HepG2 (cell line): ENCODE measurements around the gene MYO15A. TPM values are rescaled to one million over a fixed set of nuclear protein-coding genes. Genes with fewer than 3 reads are reported as not detected.
A peak's percentile ranks its signal among the peaks of the same experiment; 100 is the strongest.

Experiments
- ELF4 ChIP-seq: sonication (generic); formaldehyde crosslinking; IDR thresholded peaks from 2 replicates; pipeline ENCODE4 v1.5.0; 2020; ENCODE audit warnings: missing genetic modification reagents, mild to moderate bottlenecking, moderate library complexity, borderline replicate concordance
- FOXK1 ChIP-seq: sonication (generic); formaldehyde crosslinking; IDR thresholded peaks from 2 replicates; pipeline ENCODE4 v1.4.0; 2020; ENCODE audit warnings: low read depth, missing genetic modification reagents, borderline replicate concordance
- GATAD2A ChIP-seq: IDR thresholded peaks from 2 replicates; pipeline ENCODE4 v1.6.1; 2016
- HNF1B ChIP-seq: sonication (generic); formaldehyde crosslinking; IDR thresholded peaks from 2 replicates; pipeline ENCODE4 v1.5.1; 2020; ENCODE audit warnings: mild to moderate bottlenecking, moderate library complexity, missing genetic modification reagents
- KLF9 ChIP-seq: IDR thresholded peaks from 2 replicates; pipeline ENCODE4 v1.6.1; 2016; ENCODE audit warnings: low read depth
- MED13 ChIP-seq: sonication (generic); formaldehyde crosslinking; IDR thresholded peaks from 2 replicates; pipeline ENCODE4 v1.5.0; 2020; ENCODE audit warnings: missing genetic modification reagents
- MTF2 ChIP-seq: sonication (generic); formaldehyde crosslinking; IDR thresholded peaks from 2 replicates; pipeline ENCODE4 v1.5.0; 2020; ENCODE audit warnings: missing genetic modification reagents, borderline replicate concordance
- NR0B2 ChIP-seq: sonication (generic); formaldehyde crosslinking; IDR thresholded peaks from 2 replicates; pipeline ENCODE4 v1.4.0; 2020; ENCODE audit warnings: mild to moderate bottlenecking, missing genetic modification reagents
- PBX3 ChIP-seq: sonication (generic); formaldehyde crosslinking; IDR thresholded peaks from 2 replicates; pipeline ENCODE4 v1.8.1; 2023; ENCODE audit warnings: missing genetic modification reagents, inconsistent platforms, borderline replicate concordance
- SETDB1 ChIP-seq: sonication (generic); formaldehyde crosslinking; IDR thresholded peaks from 2 replicates; pipeline ENCODE4 v1.5.1; 2020; ENCODE audit warnings: missing genetic modification reagents, mild to moderate bottlenecking, borderline replicate concordance
- XRCC5 ChIP-seq: fragments of 200-400 bp; formaldehyde crosslinking; optimal IDR thresholded peaks from 2 replicates; pipeline ENCODE3; 2017; ENCODE audit warnings: mild to moderate bottlenecking, low read length
- ZBTB14 ChIP-seq: sonication (generic); formaldehyde crosslinking; IDR thresholded peaks from 2 replicates; pipeline ENCODE4 v1.4.0; 2020; ENCODE audit warnings: missing genetic modification reagents
- ZBTB46 ChIP-seq: sonication (generic); formaldehyde crosslinking; IDR thresholded peaks from 2 replicates; pipeline ENCODE4 v1.4.0; 2020; ENCODE audit warnings: mild to moderate bottlenecking, missing genetic modification reagents, borderline replicate concordance
- ZBTB7B ChIP-seq: sonication (generic); formaldehyde crosslinking; IDR thresholded peaks from 2 replicates; pipeline ENCODE4 v1.4.0; 2020; ENCODE audit warnings: missing genetic modification reagents
- ZC3H13 ChIP-seq: sonication (generic); formaldehyde crosslinking; IDR thresholded peaks from 2 replicates; pipeline ENCODE4 v1.8.1; 2023; ENCODE audit warnings: mild to moderate bottlenecking, missing genetic modification reagents, moderate library complexity
- ZNF138 ChIP-seq: sonication (generic); formaldehyde crosslinking; IDR thresholded peaks from 2 replicates; pipeline ENCODE4 v1.5.0; 2020; ENCODE audit warnings: mild to moderate bottlenecking, low read depth, missing genetic modification reagents
- ZNF292 ChIP-seq: sonication (generic); formaldehyde crosslinking; IDR thresholded peaks from 2 replicates; pipeline ENCODE4 v1.8.1; 2022; ENCODE audit warnings: mild to moderate bottlenecking, low read depth, missing genetic modification reagents, borderline replicate concordance
- ZNF552 ChIP-seq: sonication (generic); formaldehyde crosslinking; IDR thresholded peaks from 2 replicates; pipeline ENCODE4 v1.9.0; 2022; ENCODE audit warnings: missing genetic modification reagents, mild to moderate bottlenecking, borderline replicate concordance
- ZNF558 ChIP-seq: sonication (generic); formaldehyde crosslinking; IDR thresholded peaks from 2 replicates; pipeline ENCODE4 v1.9.0; 2022; ENCODE audit warnings: mild to moderate bottlenecking, missing genetic modification reagents, borderline replicate concordance
- ZSCAN22 ChIP-seq: sonication (generic); formaldehyde crosslinking; IDR thresholded peaks from 2 replicates; pipeline ENCODE4 v1.4.0; 2020; ENCODE audit warnings: mild to moderate bottlenecking, missing genetic modification reagents
- polyA plus RNA-seq, 8 experiments: library from polyadenylated mRNA; depleted of rRNA in 3 of 8; stranded (reverse) in 7 of 8; unstranded in 1 of 8; fragments of >200 nt; fragmentation: Illumina TruSeq in 4 of 8; extraction: Trizol in 4 of 8; gene quantifications; 2 replicates each; pipeline versions ENCODE4 v1.2.1 to v1.2.3, GENCODE V29; 2011 to 2016; ENCODE audit warnings: low read depth in 4 of 8, missing spikeins in 1 of 8, mixed read lengths in 1 of 8; ENCODE audit not compliant: insufficient read depth in 1 of 8
- total RNA-seq, 5 experiments: library from RNA; depleted of rRNA; stranded (reverse); fragments of >200 nt; fragmentation: Illumina TruSeq; extraction: Trizol; gene quantifications; 2 replicates each; pipeline ENCODE4 v1.2.3, GENCODE V29; 2016; ENCODE audit warnings: low read depth in 1 of 5
- TF ChIP-seq, protein P1 (sequence below): sonication (generic); formaldehyde crosslinking; IDR thresholded peaks from 2 replicates; pipeline ENCODE4 v1.5.0; 2020; ENCODE audit warnings: mild to moderate bottlenecking, missing genetic modification reagents

Gene MYO15A
- total and polyA plus RNA-seq, 2 of the 13 experiments (the other 11 are each of a cell fraction or from before 2014, with no cell fraction given) = 0.07 to 0.20 TPM

DNA sequence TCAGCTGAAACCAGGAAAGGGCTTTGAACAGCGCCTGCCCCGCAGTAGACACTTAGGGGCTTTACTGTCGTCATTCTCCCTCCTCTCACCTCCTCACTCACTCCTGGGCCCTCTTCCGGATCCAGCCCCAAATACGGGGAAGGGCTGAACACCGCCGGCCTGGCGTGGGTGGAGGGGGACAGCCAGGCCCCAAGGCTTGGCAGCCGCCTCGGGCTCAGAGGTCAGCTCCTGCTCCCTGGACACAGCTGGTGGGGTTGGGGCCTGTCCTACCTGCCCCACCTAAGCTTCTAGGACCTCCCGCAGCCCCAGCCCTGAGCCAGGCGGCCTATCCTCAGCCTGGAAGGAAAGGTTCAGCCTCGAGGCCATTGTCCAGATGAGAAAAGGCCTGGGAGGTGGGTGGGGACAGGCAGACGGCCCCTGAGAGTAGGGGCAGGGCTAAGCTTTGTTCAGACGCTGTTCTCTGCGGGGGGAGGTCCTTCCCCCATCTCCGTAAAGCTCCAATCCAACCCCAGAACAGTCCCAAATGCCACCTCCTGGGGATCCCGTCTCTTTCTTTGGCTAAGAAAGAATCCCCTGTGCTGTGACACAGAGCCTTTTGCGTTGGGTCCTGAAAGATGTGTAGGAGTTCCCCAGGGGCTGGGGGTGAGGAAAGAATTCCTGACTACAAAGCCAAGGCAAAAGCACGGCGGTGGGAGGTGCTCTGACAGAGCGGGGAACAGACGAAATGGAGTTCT, 116.0 kb downstream of the MYO15A start (continued):
- no peak for TF ChIP-seq ZNF138
- no peak for TF ChIP-seq KLF9
- TF ChIP-seq FOXK1 (CRISPR knock-in tag) = 0 out of 2 replicates have a peak, but pooled peaks have one; percentile 14
- no peak for TF ChIP-seq ZC3H13
- 0 out of 2 replicates have a peak, but pooled peaks have one; percentile 39 for TF ChIP-seq ZBTB14 (CRISPR knock-in tag)
- no peak for TF ChIP-seq ZNF552 (CRISPR knock-in tag)
- TF ChIP-seq MTF2 = no peak
- TF ChIP-seq ZSCAN22 (CRISPR knock-in tag) = no peak
- no peak for TF ChIP-seq NR0B2 (CRISPR knock-in tag)
- no peak for TF ChIP-seq PBX3
- TF ChIP-seq MED13 (CRISPR knock-in tag) = no peak
- no peak for TF ChIP-seq ZNF292 (CRISPR knock-in tag)
- peak; percentile 79 for TF ChIP-seq ZNF558
- TF ChIP-seq ZBTB7B (CRISPR knock-in tag) = peak; percentile 52; the same call in 1 of the 2 replicates
- TF ChIP-seq SETDB1 = no peak
- no peak for TF ChIP-seq ELF4 (CRISPR knock-in tag)
- TF ChIP-seq ZBTB46 (CRISPR knock-in tag) = no peak
- TF ChIP-seq, protein P1, sequence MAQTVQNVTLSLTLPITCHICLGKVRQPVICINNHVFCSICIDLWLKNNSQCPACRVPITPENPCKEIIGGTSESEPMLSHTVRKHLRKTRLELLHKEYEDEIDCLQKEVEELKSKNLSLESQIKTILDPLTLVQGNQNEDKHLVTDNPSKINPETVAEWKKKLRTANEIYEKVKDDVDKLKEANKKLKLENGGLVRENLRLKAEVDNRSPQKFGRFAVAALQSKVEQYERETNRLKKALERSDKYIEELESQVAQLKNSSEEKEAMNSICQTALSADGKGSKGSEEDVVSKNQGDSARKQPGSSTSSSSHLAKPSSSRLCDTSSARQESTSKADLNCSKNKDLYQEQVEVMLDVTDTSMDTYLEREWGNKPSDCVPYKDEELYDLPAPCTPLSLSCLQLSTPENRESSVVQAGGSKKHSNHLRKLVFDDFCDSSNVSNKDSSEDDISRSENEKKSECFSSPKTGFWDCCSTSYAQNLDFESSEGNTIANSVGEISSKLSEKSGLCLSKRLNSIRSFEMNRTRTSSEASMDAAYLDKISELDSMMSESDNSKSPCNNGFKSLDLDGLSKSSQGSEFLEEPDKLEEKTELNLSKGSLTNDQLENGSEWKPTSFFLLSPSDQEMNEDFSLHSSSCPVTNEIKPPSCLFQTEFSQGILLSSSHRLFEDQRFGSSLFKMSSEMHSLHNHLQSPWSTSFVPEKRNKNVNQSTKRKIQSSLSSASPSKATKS (CRISPR knock-in tag) = no peak
- peak; percentile 58 for TF ChIP-seq HNF1B (CRISPR knock-in tag)
- TF ChIP-seq XRCC5 = peak; percentile 41
- peak; percentile 32; the same call in 1 of the 2 replicates for TF ChIP-seq GATAD2A (CRISPR knock-in tag)
